Measurements from ENCODE around the gene XBP1. TPM values are rescaled to one million over a fixed set of nuclear protein-coding genes. Genes with fewer than 3 reads are reported as not detected.
A peak's percentile ranks its signal among the peaks of the same experiment; 100 is the strongest.

The XBP1 gene
- total and polyA plus RNA-seq, 2 donors (not counting 1 experiment from before 2014, with no cell fraction given): 16.8 to 69.8 TPM

GRCh38 chr22:28771195-28771791, 29.1 kb downstream of the XBP1 start:
- H3K4me3 Mint-ChIP-seq: peak overlapping the region; percentile 17
- Histone ChIP-seq H3K4me1 (ENCODE audit: control insufficient read depth in 2 of 2, insufficient read depth in 2 of 2, low read length in 2 of 2) (peaks cover 19 to 24% of the 10 kb centered on the region in 2 donors), H3K4me3 (ENCODE audit: control extremely low read depth in 1 of 5, extremely low read depth in 1 of 5, insufficient read depth in 1 of 5, low read depth in 2 of 5, low read length in 4 of 5) (no peak overlapping the region), H3K27ac (ENCODE audit: low read length in 2 of 2) (no peak overlapping the region), H3K79me2 (ENCODE audit: control insufficient read depth, insufficient read depth, low read length) (peaks cover 33% of the 10 kb centered on the region), H2AFZ (ENCODE audit: insufficient read depth, low read depth, low read length, poor library complexity, severe bottlenecking) (no peak overlapping the region), H4K20me1 (ENCODE audit: control insufficient read depth, insufficient read depth, low read length, poor library complexity, severe bottlenecking) (peaks cover 32% of the 10 kb centered on the region), H3K27me3 (replicated peaks in 1 of 4; ENCODE audit: control extremely low read depth in 1 of 4, control insufficient read depth in 3 of 4, insufficient read depth in 4 of 4, low read length in 3 of 4) (no peaks in the 10 kb centered on the region), H3K9me3 (ENCODE audit: control extremely low read depth in 1 of 3, control insufficient read depth in 2 of 3, insufficient read depth in 1 of 3, low read length in 2 of 3) (no peaks in the 10 kb centered on the region), H3K36me3 (replicated peaks in 1 of 2; ENCODE audit: control extremely low read depth in 1 of 2, control insufficient read depth in 1 of 2, extremely low read depth in 1 of 2, insufficient read depth in 2 of 2, low read length in 1 of 2) (peaks cover 3 to 12% of the 10 kb centered on the region in 2 experiments), H3K4me2 (replicated peaks; ENCODE audit: low read depth, low read length, poor library complexity, severe bottlenecking) (no peak overlapping the region), H3K9ac (ENCODE audit: low read length) (no peak overlapping the region)
- H3K4me1 Mint-ChIP-seq: peaks cover 19% of the 10 kb centered on the region
- H3K27ac Mint-ChIP-seq: peak overlapping the region; percentile 71
- ChIA-PET POLR2A (no interaction called here), CTCF (interaction anchor here (1.2 kb wide), 1 partner anchor 15 kb away, joined by 4 read pairs; no protein-coding TSS in a partner anchor)
- ATAC-seq (ENCODE audit: low read depth): no peak
- DNase-seq: no peak
- 82% methylated on average over 1 of the region's 5 CpGs for WGBS (ENCODE audit: insufficient coverage)
- no peaks in the 10 kb centered on the region for H3K27me3 Mint-ChIP-seq
- H3K9me3 Mint-ChIP-seq (ENCODE audit: insufficient read depth): no peaks in the 10 kb centered on the region
- intact Hi-C loops (cut with micrococcal nuclease): no loop called here
- TF ChIP-seq EZH2 (IDR thresholded peaks at IDR 0.05; ENCODE audit: borderline replicate concordance, insufficient read depth, low read depth, low read length, poor library complexity, severe bottlenecking): no peak
- TF ChIP-seq, protein P1, sequence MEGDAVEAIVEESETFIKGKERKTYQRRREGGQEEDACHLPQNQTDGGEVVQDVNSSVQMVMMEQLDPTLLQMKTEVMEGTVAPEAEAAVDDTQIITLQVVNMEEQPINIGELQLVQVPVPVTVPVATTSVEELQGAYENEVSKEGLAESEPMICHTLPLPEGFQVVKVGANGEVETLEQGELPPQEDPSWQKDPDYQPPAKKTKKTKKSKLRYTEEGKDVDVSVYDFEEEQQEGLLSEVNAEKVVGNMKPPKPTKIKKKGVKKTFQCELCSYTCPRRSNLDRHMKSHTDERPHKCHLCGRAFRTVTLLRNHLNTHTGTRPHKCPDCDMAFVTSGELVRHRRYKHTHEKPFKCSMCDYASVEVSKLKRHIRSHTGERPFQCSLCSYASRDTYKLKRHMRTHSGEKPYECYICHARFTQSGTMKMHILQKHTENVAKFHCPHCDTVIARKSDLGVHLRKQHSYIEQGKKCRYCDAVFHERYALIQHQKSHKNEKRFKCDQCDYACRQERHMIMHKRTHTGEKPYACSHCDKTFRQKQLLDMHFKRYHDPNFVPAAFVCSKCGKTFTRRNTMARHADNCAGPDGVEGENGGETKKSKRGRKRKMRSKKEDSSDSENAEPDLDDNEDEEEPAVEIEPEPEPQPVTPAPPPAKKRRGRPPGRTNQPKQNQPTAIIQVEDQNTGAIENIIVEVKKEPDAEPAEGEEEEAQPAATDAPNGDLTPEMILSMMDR (IDR thresholded peaks at IDR 0.05): no peak

DNA sequence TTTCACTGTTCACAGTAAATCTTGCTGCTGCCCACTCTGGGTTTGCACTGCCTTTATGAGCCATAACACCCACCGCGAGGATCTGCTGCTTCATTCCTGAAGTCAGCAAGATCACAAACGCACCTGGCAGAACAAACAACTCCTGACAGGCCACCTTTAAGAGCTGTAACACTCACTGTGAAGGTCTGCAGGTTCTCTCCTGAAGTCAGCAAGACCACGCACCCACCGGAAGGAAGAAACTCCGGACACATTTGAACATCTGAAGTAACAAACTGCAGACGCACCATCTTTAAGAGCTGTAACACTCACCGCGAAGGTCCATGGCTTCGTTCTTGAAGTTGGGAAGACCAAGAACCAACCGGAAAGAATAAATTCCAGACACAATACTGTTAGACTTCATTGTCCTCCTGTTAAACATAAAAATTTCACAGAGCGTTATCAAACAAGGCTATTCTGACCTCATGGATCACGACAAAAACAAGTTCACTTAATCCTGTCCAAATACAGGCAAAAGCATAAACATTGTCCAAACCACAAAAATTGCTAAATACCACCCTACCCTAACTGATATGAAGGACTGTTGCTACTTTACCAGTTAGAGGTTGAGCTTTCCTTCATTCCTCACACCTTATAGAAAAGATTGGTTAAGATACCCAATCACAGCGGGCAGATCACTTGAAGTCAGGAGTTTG, 30.8 kb downstream of the XBP1 start:
- H3K36me3 ChIP-seq (replicated peaks in 1 of 2; ENCODE audit: control extremely low read depth in 1 of 2, control insufficient read depth in 1 of 2, extremely low read depth in 1 of 2, insufficient read depth in 2 of 2, low read length in 1 of 2): peaks cover 0 to 2% of the 10 kb centered on the region in 2 experiments
- H3K27me3 ChIP-seq (replicated peaks in 1 of 4; ENCODE audit: control extremely low read depth in 1 of 4, control insufficient read depth in 3 of 4, insufficient read depth in 4 of 4, low read length in 3 of 4): no peaks in the 10 kb centered on the region
- over 99% methylated on average over 13 of the region's 14 CpGs for WGBS (ENCODE audit: insufficient coverage)
- TF ChIP-seq EZH2 (IDR thresholded peaks at IDR 0.05; ENCODE audit: borderline replicate concordance, insufficient read depth, low read depth, low read length, poor library complexity, severe bottlenecking): no peak
- TF ChIP-seq, protein P1 (IDR thresholded peaks at IDR 0.05): no peak
- H3K4me3 ChIP-seq (ENCODE audit: control extremely low read depth in 1 of 5, extremely low read depth in 1 of 5, insufficient read depth in 1 of 5, low read depth in 2 of 5, low read length in 4 of 5): no peak overlapping the region
- no peak overlapping the region for H3K27ac ChIP-seq (ENCODE audit: low read length in 2 of 2)
- peaks cover 15% of the 10 kb centered on the region for H3K79me2 ChIP-seq (ENCODE audit: control insufficient read depth, insufficient read depth, low read length)
- ATAC-seq (ENCODE audit: low read depth) (no peak), DNase-seq (no peak)
- CTCF ChIA-PET: interaction anchor here (0.7 kb wide), 1 partner anchor 8 kb away, joined by 3 read pairs; no protein-coding TSS in a partner anchor
- H3K4me3 Mint-ChIP-seq: no peak overlapping the region
- H3K27ac Mint-ChIP-seq: no peak overlapping the region
- intact Hi-C loops (cut with micrococcal nuclease): no loop called here
- H3K9me3 ChIP-seq (ENCODE audit: control extremely low read depth in 1 of 3, control insufficient read depth in 2 of 3, insufficient read depth in 1 of 3, low read length in 2 of 3): no peaks in the 10 kb centered on the region
- POLR2A ChIA-PET: no interaction called here
- peaks cover 13 to 18% of the 10 kb centered on the region in 2 donors for H3K4me1 ChIP-seq (ENCODE audit: control insufficient read depth in 2 of 2, insufficient read depth in 2 of 2, low read length in 2 of 2)
- no peak overlapping the region for H2AFZ ChIP-seq (ENCODE audit: insufficient read depth, low read depth, low read length, poor library complexity, severe bottlenecking)
- H3K9ac ChIP-seq (ENCODE audit: low read length): no peak overlapping the region
- peaks cover 15% of the 10 kb centered on the region for H4K20me1 ChIP-seq (ENCODE audit: control insufficient read depth, insufficient read depth, low read length, poor library complexity, severe bottlenecking)
- peaks cover 10% of the 10 kb centered on the region for H3K4me1 Mint-ChIP-seq
- H3K9me3 Mint-ChIP-seq (ENCODE audit: insufficient read depth): no peaks in the 10 kb centered on the region
- no peaks in the 10 kb centered on the region for H3K27me3 Mint-ChIP-seq
- no peak overlapping the region for H3K4me2 ChIP-seq (replicated peaks; ENCODE audit: low read depth, low read length, poor library complexity, severe bottlenecking)

Measured in B cell (primary cell).